OCI-LY7 (cell line): ENCODE data around the gene PPAN.

Experiments
- EZH2phosphoT487 ChIP-seq: fragments of 200-600 bp; sonication (generic); IDR thresholded peaks from 2 replicates; pipeline ENCODE4 v1.6.1; 2018; ENCODE audit warnings: low read depth, borderline replicate concordance, mild to moderate bottlenecking, mixed run types, antibody characterized with exemption, low read length, moderate library complexity, mixed read lengths
- TF ChIP-seq, protein P1 (sequence below): fragments of 200-600 bp; sonication (generic); conservative IDR thresholded peaks from 2 replicates; pipeline ENCODE4 v1.5.1; 2014; ENCODE audit warnings: mild to moderate bottlenecking, antibody characterized with exemption, low read length, moderate library complexity, mixed read lengths

- TF ChIP-seq, protein P1, sequence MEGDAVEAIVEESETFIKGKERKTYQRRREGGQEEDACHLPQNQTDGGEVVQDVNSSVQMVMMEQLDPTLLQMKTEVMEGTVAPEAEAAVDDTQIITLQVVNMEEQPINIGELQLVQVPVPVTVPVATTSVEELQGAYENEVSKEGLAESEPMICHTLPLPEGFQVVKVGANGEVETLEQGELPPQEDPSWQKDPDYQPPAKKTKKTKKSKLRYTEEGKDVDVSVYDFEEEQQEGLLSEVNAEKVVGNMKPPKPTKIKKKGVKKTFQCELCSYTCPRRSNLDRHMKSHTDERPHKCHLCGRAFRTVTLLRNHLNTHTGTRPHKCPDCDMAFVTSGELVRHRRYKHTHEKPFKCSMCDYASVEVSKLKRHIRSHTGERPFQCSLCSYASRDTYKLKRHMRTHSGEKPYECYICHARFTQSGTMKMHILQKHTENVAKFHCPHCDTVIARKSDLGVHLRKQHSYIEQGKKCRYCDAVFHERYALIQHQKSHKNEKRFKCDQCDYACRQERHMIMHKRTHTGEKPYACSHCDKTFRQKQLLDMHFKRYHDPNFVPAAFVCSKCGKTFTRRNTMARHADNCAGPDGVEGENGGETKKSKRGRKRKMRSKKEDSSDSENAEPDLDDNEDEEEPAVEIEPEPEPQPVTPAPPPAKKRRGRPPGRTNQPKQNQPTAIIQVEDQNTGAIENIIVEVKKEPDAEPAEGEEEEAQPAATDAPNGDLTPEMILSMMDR: no peak
- TF ChIP-seq EZH2phosphoT487: no peak
Measured at GRCh38 chr19:10158485-10158884, 52.3 kb downstream of the PPAN start.
